Esophagus squamous epithelium (tissue), 4 donors: ENCODE measurements around the gene PIK3C2G.

Experiments used
- POLR2A ChIP-seq, 4 donors: fragments of 450-650 bp; IDR thresholded peaks; one replicate each; pipeline ENCODE4 v1.6.1; 2017; ENCODE audit warnings: antibody characterized with exemption in 4 of 4, mild to moderate bottlenecking in 4 of 4, moderate library complexity in 3 of 4
- TF ChIP-seq, protein P1 (sequence below), 6 experiments: fragments of 450-650 bp in 4 of 6; fragments of 200-600 bp in 2 of 6; sonication (generic) in 2 of 6; IDR thresholded peaks; one replicate each; pipeline ENCODE4 v1.5.1; 2016 to 2019; ENCODE audit warnings: antibody characterized with exemption in 6 of 6, mild to moderate bottlenecking in 4 of 6, moderate library complexity in 4 of 6

DNA sequence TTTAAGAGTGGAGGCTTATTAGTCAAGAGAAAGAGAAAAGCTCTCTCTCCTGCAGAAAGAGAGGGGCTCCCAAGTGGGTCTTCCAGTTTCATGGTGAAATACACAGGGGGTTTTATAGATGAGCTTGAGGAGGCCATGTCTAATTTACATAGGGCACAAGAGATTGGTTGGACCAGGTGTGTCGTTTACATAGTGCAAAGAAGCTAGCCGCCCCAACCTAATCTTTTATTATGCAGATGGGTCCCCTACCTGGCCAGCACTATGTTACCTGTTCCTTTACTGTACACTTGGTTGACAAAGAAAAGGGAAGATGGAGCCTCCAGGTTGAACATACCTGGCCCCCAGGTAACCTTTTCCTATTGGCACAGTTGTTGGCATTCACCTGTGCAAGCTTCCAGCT is 195.0 kb downstream of the PIK3C2G start:
- TF ChIP-seq, protein P1, sequence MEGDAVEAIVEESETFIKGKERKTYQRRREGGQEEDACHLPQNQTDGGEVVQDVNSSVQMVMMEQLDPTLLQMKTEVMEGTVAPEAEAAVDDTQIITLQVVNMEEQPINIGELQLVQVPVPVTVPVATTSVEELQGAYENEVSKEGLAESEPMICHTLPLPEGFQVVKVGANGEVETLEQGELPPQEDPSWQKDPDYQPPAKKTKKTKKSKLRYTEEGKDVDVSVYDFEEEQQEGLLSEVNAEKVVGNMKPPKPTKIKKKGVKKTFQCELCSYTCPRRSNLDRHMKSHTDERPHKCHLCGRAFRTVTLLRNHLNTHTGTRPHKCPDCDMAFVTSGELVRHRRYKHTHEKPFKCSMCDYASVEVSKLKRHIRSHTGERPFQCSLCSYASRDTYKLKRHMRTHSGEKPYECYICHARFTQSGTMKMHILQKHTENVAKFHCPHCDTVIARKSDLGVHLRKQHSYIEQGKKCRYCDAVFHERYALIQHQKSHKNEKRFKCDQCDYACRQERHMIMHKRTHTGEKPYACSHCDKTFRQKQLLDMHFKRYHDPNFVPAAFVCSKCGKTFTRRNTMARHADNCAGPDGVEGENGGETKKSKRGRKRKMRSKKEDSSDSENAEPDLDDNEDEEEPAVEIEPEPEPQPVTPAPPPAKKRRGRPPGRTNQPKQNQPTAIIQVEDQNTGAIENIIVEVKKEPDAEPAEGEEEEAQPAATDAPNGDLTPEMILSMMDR (IDR thresholded peaks at IDR 0.05): no peak
- no peak for TF ChIP-seq POLR2A (IDR thresholded peaks at IDR 0.05)
